ENCODE results near the gene KCMF1.

- TF ChIP-seq CTCF (IDR thresholded peaks at IDR 0.05; ENCODE audit: insufficient read depth, low read length, poor library complexity, severe bottlenecking) (no peak), EZH2phosphoT487 (conservative IDR thresholded peaks at IDR 0.05; ENCODE audit: low read length) (no peak)
These were observed 25.9 kb downstream of the KCMF1 start for GRCh38 chr2:84996909-84997308.
